ENCODE data around the gene CHPF2. TPM values are rescaled to one million over a fixed set of nuclear protein-coding genes. Genes with fewer than 3 reads are reported as not detected.

Gene CHPF2
- total and polyA plus RNA-seq, 2 of the 13 experiments (the other 11 are each of a cell fraction or from before 2014, with no cell fraction given): 15.4 to 21.5 TPM

DNA sequence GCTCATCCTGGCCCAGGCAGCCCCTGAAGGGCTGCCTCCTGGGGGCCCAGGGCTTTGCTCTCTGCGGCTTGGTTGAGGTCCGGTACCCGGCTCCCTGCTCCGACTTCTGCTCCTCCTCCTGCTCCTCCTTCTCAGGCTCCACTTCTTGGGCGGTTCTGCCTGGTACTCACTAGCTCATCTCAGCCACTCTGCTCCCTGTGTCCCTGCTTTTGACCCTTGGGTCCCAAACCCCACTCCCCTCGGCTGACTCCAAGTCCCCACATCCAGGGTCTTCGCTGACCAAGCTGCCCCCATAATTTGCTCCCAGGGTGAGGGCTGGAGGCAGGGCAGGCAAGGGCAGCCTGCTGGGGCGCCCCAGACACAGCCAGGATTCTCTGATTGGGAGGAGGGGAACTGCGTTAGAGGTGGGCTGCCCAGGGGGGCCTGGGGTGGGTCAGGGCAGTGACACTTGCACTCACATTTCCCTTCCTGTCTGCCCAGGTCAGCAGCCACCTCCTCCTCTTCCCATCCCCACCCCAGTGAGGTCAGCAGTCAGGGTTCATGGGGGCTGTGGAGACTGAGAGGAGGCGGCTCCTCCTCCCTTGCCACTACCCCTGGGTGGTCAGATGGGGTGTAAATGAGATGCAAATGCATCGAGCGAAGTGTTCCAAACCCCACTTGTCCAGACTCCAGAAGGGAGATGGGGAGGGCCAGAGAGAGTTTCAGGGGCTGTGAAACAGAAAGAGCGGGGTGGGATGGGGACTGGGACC lies 14.0 kb downstream of the CHPF2 start (continued):
- TF ChIP-seq, protein P1, sequence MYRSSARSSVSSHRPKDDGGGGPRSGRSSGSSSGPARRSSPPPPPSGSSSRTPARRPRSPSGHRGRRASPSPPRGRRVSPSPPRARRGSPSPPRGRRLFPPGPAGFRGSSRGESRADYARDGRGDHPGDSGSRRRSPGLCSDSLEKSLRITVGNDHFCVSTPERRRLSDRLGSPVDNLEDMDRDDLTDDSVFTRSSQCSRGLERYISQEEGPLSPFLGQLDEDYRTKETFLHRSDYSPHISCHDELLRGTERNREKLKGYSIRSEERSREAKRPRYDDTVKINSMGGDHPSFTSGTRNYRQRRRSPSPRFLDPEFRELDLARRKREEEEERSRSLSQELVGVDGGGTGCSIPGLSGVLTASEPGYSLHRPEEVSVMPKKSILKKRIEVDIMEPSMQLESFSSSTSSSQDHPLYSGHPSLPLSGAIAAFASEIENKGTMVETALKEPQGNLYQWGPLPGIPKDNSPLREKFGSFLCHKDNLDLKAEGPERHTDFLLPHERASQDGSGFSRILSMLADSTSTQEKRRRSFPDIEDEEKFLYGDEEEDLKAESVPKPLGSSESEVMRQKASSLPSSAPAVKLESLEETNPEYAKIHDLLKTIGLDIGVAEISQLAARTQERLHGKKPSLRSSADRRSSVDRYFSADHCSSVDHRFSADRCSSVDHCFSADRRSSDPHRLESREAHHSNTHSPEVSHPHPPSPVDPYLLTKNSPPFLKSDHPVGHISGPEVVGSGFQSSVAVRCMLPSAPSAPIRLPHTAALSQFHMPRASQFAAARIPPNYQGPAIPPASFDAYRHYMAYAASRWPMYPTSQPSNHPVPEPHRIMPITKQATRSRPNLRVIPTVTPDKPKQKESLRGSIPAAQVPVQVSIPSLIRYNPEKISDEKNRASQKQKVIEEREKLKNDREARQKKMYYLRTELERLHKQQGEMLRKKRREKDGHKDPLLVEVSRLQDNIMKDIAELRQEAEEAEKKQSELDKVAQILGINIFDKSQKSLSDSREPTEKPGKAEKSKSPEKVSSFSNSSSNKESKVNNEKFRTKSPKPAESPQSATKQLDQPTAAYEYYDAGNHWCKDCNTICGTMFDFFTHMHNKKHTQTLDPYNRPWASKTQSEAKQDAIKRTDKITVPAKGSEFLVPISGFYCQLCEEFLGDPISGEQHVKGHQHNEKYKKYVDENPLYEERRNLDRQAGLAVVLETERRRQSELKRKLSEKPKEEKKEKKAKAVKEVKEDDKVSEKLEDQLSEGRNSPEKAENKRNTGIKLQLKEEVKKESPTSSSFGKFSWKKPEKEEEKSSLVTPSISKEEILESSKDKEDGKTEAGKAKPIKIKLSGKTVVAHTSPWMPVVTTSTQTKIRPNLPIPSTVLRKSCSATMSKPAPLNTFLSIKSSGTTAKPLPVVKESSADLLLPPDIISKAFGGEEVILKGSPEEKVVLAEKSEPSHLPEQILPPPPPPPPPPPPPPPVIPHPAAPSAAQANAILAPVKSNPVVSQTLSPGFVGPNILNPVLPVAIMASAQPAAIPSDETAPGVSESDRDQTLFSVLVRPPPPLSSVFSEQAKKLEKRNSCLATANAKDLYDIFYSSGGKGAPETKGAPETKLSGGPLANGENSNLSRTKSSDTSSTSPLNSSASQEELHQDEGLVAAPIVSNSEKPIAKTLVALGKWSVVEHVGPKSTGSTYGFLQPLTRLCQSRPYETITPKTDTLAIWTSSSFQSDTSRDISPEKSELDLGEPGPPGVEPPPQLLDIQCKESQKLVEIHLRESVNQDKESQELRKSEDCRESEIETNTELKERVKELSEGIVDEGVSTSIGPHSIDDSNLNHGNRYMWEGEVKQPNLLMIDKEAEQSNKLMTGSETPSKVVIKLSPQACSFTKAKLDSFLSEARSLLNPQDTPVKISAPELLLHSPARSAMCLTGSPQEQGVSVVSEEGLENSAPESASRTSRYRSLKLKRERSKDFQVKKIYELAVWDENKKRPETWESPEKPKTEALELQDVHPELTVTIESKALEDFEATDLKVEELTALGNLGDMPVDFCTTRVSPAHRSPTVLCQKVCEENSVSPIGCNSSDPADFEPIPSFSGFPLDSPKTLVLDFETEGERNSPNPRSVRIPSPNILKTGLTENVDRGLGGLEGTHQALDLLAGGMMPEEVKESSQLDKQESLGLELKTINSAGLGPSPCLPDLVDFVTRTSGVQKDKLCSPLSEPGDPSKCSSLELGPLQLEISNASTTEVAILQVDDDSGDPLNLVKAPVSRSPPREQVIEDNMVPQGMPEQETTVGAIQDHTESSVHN (CRISPR knock-in tag; IDR thresholded peaks at IDR 0.05): no peak
- TF ChIP-seq TAF15 (IDR thresholded peaks at IDR 0.05; ENCODE audit: low read depth, low read length, poor library complexity, severe bottlenecking): no peak
- TF ChIP-seq MBNL3 (CRISPR knock-in tag; conservative IDR thresholded peaks at IDR 0.05): no peak
- TF ChIP-seq ZNF274 (CRISPR knock-in tag; IDR thresholded peaks at IDR 0.05): no peak
- TF ChIP-seq SOX13 (IDR thresholded peaks at IDR 0.05): no peak
- no peak for TF ChIP-seq SOX13 (CRISPR knock-in tag; conservative IDR thresholded peaks at IDR 0.05 in 1 of 2, IDR thresholded peaks at IDR 0.05 in 1 of 2)
- no peak for TF ChIP-seq CHD2 (IDR thresholded peaks at IDR 0.05; ENCODE audit: low read depth, low read length)
- TF ChIP-seq, protein P2, sequence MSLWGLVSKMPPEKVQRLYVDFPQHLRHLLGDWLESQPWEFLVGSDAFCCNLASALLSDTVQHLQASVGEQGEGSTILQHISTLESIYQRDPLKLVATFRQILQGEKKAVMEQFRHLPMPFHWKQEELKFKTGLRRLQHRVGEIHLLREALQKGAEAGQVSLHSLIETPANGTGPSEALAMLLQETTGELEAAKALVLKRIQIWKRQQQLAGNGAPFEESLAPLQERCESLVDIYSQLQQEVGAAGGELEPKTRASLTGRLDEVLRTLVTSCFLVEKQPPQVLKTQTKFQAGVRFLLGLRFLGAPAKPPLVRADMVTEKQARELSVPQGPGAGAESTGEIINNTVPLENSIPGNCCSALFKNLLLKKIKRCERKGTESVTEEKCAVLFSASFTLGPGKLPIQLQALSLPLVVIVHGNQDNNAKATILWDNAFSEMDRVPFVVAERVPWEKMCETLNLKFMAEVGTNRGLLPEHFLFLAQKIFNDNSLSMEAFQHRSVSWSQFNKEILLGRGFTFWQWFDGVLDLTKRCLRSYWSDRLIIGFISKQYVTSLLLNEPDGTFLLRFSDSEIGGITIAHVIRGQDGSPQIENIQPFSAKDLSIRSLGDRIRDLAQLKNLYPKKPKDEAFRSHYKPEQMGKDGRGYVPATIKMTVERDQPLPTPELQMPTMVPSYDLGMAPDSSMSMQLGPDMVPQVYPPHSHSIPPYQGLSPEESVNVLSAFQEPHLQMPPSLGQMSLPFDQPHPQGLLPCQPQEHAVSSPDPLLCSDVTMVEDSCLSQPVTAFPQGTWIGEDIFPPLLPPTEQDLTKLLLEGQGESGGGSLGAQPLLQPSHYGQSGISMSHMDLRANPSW (CRISPR knock-in tag; IDR thresholded peaks at IDR 0.05; ENCODE audit: borderline replicate concordance): no peak
- TF ChIP-seq, protein P3, sequence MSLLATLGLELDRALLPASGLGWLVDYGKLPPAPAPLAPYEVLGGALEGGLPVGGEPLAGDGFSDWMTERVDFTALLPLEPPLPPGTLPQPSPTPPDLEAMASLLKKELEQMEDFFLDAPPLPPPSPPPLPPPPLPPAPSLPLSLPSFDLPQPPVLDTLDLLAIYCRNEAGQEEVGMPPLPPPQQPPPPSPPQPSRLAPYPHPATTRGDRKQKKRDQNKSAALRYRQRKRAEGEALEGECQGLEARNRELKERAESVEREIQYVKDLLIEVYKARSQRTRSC (CRISPR knock-in tag; IDR thresholded peaks at IDR 0.05; ENCODE audit: low read depth): no peak
- TF ChIP-seq SETDB1 (CRISPR knock-in tag; IDR thresholded peaks at IDR 0.05; ENCODE audit: borderline replicate concordance): no peak

All from HepG2 (cell line).